ENCODE results near the gene GNA14.
"Not testable (repeated sequence)": the region's sequence is repeated elsewhere in the genome, so short reads cannot be mapped to it uniquely, and the experiment has no call there.

Gene GNA14

GRCh38 chr9:77451507-77451906 lies 196.6 kb downstream of the GNA14 start:
- TF ChIP-seq CTCF (IDR thresholded peaks at IDR 0.05; ENCODE audit: control extremely low read depth, extremely low read depth, low read depth, missing control alignments) = no peak
- no peak for DNase-seq (ENCODE audit: extremely low spot score)
- POLR2A ChIA-PET = no interaction called here
- CTCF ChIA-PET = interaction anchor here (1.1 to 10.1 kb wide), 4 partner anchors 8 to 284 kb away, joined by 4 to 162 read pairs (median 7); no protein-coding TSS in a partner anchor

GRCh38 chr9:77450085-77450475 lies 198.0 kb downstream of the GNA14 start:
- ChIA-PET CTCF (interaction anchor here (0.7 to 2.5 kb wide), 2 partner anchors 283 to 301 kb away, joined by 3 to 9 read pairs; no protein-coding TSS in a partner anchor), POLR2A (no interaction called here)
- TF ChIP-seq CTCF (IDR thresholded peaks at IDR 0.05; ENCODE audit: control extremely low read depth, extremely low read depth, low read depth, missing control alignments) = no peak
- no peak for DNase-seq (ENCODE audit: extremely low spot score)

GRCh38 chr9:77449240-77450084 lies 198.7 kb downstream of the GNA14 start:
- DNase-seq (ENCODE audit: extremely low spot score) = no peak
- TF ChIP-seq CTCF (IDR thresholded peaks at IDR 0.05; ENCODE audit: control extremely low read depth, extremely low read depth, low read depth, missing control alignments) = no peak
- CTCF ChIA-PET = interaction anchor here (2.5 kb wide), 1 partner anchor 282 kb away, joined by 9 read pairs; no protein-coding TSS in a partner anchor
- POLR2A ChIA-PET = no interaction called here

GRCh38 chr9:77447646-77448045 lies 200.5 kb downstream of the GNA14 start:
- POLR2A ChIA-PET = no interaction called here
- CTCF ChIA-PET = interaction anchor here (0.7 to 9.9 kb wide), 2 partner anchors 9 to 14 kb away, joined by 3 to 162 read pairs; no protein-coding TSS in a partner anchor
- no peak for TF ChIP-seq CTCF (IDR thresholded peaks at IDR 0.05; ENCODE audit: control extremely low read depth, extremely low read depth, low read depth, missing control alignments)
- DNase-seq (ENCODE audit: extremely low spot score) = no peak

- POLR2A ChIA-PET = no interaction called here
- no peak for DNase-seq (ENCODE audit: extremely low spot score)
- CTCF ChIA-PET = interaction anchor here (0.9 to 9.9 kb wide), 6 partner anchors 8 to 309 kb away, joined by 3 to 162 read pairs (median 4); no protein-coding TSS in a partner anchor
- TF ChIP-seq CTCF (IDR thresholded peaks at IDR 0.05; ENCODE audit: control extremely low read depth, extremely low read depth, low read depth, missing control alignments) = no peak
These were observed 205.7 kb downstream of the GNA14 start for GRCh38 chr9:77442436-77442835.

GRCh38 chr9:77441124-77441523 lies 207.0 kb downstream of the GNA14 start:
- CTCF ChIA-PET = interaction anchor here (1.8 to 9.9 kb wide), 2 partner anchors 10 to 15 kb away, joined by 4 to 162 read pairs; no protein-coding TSS in a partner anchor
- DNase-seq (ENCODE audit: extremely low spot score); POLR2A ChIA-PET: not testable (repeated sequence)

GRCh38 chr9:77440057-77440456 lies 208.1 kb downstream of the GNA14 start:
- CTCF ChIA-PET = interaction anchor here (1.9 to 9.9 kb wide), 2 partner anchors 14 to 17 kb away, joined by 8 to 162 read pairs; no protein-coding TSS in a partner anchor
- POLR2A ChIA-PET = no interaction called here
- no peak for TF ChIP-seq CTCF (IDR thresholded peaks at IDR 0.05; ENCODE audit: control extremely low read depth, extremely low read depth, low read depth, missing control alignments)
- DNase-seq (ENCODE audit: extremely low spot score) = no peak

All from GM10248 (cell line).